ENCODE data around the gene PSG2.
"Not testable (repeated sequence)": the region's sequence is repeated elsewhere in the genome, so short reads cannot be mapped to it uniquely, and the experiment has no call there.

PSG2 gene

DNA sequence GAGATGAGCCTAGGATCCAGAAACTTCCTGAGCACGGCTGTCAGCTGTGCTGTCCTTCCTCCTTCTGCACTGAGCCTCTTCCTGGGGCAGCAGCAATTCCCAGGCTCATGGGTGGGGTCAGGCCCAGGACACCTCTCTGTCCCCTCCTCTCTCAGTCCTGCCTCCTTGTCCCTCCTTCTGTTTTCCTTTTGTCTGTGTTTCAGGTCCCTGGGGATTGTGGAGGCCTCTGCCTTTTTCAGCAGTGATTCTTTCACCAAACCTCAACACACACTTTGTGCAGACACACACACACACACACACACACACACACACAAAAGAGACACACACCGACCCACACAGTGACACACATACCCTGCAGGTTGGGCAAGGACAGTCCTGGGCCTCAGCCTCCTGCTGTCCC lies at the start of gene PSG2:
PSG2 (minus strand) TSS at position 101 of the 400 bp plus-strand sequence. CDS start 132 bp downstream, outside the sequence.
- not testable (repeated sequence) for DNase-seq (ENCODE audit: low spot score)

DNA sequence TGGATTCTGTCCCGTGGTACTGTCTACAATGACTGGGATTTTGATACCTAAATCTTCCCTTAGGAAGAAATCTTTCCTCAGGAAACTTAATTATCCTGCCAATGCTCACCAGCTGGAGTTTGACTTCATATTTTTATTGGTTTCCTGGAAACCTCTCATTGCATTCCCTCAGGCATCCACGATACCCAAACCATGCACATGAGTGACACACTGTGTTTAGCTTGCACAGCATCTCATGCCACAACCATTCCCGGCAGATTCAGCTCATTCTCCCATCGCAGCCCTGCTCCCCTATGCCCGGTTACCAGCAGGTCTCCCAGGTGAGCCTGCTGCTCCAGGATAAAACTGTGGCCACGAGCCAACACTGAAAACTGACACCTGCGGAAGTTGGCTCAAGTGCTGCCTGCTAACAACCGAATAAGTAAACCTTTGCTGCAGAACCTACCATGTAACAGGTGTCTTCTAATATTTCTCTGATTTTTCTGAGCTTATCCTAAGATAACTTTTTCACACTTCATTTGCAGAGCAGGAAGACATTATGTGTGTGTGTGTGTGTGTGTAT lies 48.9 kb upstream of the PSG2 start:
- DNase-seq (ENCODE audit: low spot score), result not testable (repeated sequence)

DNA sequence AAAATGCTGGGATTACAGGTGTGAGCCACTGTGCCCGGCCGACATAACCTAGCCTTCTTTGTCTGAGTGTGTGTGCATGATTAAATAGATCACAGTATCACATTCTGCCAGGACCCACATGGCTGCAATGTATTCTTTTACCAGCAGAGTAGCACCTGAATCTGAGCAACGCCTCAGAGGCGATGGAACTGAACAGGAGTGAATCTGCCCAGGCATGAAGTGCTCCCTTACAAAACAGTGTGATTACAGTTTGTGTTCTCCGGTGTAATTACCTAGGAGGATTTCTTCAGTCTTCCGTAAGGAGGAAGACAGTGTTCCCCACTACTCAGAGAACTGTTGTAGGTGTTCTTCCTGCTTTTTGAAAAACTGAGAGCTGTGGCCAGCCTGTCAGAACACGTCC lies 46.7 kb upstream of the PSG2 start:
- DNase-seq (ENCODE audit: low spot score), result not testable (repeated sequence)

DNA sequence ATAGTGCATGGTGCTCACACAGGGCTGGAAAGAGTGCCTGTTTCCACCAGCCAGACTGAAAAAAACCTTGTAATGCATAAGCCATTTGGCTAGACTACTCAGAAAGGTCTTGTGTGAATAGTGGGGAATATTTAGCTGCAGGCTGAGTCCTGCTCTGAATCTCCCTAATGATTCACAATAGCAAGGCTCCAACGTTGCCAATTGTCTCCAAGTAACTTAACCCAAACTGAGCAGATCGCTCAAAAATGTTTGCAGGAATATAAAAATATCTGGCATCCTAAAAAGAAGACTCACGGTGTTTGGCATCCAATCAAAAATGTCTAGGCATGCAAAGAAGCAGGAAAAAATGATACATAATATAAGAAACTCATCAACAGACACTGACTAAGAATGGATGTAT lies 44.8 kb upstream of the PSG2 start:
- peak; percentile 24 for DNase-seq (ENCODE audit: low spot score)

DNA sequence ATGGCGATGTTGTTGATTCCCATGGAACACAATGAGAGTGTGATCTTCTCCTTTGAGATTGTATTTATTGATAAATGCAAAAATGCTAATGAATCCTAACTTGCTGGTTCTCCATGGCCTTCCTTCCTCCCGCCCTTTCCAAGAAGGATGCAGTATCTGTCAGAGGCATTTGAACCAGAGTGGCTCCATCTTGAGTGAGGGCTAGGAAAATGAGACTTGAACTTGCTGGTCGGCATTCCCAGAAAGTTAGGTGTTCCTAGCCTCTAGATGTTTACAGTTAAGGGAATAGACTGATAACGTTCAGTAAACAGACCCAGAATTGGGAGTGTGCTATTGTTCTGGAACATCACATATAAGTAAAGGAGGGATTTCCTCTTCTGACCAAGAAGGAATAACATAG lies 44.2 kb upstream of the PSG2 start:
- DNase-seq (ENCODE audit: low spot score), result no peak

DNA sequence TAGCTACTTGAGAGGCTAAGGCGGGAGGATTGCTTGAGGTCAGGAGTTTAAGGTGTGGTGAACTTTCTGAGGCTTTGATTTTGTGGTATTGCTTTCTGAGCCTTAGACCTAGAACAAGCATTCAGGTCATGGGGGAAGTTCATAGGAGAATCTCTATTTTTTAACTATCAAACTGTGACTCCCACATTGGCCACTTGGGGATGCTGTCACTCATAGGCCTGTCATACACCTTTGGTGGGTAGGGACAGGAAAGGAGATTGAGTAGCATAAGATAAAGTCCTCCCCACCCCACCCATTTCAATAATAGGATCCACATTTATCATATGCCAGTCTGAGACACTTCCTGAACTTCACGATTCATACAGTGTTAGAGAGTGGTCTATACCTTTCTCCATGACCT lies 41.9 kb upstream of the PSG2 start:
- no peak for DNase-seq (ENCODE audit: low spot score)

DNA sequence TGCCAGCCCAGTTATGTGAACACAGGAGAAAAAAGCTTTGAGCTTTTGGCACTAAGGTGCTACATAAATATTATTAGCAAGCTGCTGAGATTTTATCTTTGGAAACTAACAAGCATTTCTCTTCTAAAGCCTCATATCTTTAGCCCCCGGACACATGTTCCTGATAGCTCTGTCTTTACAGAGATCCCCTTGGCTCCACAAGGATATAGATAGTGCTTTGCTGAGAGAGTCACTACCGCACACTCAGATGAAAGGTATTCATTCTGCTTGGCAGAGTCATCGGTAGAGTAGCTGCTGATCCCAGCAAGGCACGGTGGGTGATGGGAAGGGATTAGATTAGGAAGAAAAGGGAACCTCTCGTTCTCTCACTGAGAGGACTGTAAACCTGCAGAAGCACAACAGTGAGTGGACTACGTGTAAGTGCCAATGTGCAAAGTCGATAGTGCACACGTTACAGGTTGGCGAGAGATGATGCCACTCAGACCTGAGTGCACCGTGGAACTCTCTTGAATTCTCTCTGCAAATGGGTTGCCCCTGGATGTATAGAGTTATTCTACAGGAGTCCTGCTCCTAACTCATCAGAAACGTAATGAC lies 38.0 kb upstream of the PSG2 start:
- DNase-seq (ENCODE audit: low spot score), result peak; percentile 32

DNA sequence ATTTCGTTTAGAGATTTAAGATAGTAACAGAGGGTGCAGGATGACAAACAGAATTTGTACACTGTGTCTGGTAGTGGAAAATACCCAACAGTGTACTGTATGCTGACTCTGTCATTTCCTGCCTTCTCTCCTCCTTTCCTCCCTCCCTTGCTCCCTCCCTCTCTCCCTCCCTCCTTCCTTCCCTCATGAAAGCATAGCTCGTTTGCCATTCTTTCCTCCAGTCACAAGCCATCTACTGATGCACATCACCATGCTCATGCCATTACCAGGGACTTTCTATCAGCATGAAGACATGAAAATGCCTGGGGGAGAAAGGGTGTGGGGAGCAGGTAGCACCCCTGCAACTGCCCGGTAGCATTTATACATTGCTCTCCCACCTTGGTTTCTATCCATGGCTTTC lies 37.0 kb upstream of the PSG2 start:
- DNase-seq (ENCODE audit: low spot score), result not testable (repeated sequence)

DNA sequence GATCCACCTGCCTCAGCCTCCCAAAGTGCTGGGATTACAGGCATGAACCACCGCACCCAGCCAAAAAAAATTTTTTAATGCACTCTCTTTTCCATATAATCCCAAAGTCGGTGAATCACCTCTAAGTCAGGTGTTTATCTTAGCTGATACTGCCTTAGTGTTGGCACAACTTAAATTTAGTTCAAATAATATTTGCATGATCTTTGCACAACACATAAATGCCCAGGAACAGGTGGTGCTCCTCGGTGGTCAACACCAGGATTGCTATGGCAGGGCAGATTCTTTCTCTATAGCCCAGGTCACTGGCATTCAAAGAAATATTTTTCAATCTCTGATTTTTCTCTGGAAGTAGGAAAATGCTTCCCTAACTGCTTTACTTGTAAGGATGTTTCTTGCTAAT lies 33.9 kb upstream of the PSG2 start:
- DNase-seq (ENCODE audit: low spot score), result not testable (repeated sequence)

DNA sequence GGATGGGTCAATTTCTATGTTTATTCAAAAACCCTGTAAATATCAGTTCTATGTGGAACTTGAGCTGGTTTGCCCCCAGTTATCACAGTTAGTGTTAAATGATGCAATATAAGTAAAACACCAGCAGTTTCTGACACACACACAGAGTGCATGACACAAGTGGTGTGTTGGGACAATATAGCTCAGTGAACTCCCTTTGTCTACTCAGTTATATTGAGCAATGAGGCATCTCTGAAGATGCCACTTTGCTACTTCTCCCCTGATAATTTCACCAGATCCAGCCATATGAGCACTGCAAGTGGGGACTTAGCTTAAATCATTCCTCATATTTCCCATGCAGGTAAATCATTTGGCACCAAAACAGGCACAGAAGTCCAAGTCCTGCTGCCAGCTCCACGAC lies 33.0 kb upstream of the PSG2 start:
- not testable (repeated sequence) for DNase-seq (ENCODE audit: low spot score)

DNA sequence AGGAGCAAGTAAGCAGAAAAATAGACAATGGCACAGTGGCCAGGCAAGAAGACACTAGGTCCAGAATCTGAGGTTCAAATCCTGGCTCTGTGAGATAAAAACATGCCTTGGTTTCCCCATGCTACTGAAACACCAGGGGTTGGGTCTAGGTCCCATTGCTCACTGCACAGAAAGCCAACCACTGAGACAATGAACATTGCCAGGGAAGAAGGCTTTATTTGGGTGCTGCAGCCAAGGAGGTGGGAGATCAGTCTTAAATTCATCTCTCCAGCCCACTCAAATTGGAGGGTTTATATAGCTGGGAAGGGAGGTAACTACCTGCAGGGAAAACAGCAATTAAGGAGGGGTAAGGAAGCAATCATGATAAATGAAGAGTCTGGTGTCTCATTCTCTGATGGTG lies 32.6 kb upstream of the PSG2 start:
- DNase-seq (ENCODE audit: low spot score), result not testable (repeated sequence)

DNA sequence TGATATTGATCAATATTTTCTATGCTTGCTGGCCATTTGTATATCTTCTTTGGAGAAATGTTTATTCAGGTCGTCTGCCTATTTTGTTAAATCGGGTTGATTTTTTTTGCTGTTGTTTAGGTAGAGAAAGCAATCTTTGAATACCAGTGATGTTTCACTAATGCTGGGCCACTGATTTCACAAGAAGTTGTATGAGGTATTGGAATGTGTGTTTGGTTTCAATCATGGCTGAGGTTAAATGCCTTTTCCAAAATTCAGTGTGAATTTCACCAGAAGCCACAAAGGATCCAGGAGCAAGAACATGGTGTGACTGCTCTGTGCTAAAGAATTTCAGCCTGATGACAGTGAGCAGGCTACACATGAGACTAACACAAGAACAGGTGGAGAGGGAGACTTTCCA lies 32.1 kb upstream of the PSG2 start:
- DNase-seq (ENCODE audit: low spot score), result not testable (repeated sequence)

DNA sequence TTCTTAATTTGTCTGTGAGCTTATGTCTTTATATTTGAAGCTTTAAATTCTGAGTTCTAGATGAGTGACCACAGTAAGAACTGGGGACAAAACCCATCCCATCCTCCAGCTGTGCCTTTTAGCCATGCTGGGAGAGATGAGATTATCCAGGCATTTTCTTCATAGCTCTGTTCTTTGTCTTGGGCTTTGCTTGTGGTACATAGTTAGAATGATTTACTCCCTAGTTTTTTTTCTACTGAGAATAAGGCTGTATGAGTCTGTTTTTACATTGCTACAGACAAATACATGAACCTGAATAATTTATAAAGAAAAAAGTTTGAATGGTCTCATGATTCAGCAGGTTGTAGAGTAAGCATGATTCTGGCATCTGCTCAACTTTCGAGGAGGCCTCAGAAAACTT lies 24.9 kb upstream of the PSG2 start:
- DNase-seq (ENCODE audit: low spot score), result not testable (repeated sequence)

DNA sequence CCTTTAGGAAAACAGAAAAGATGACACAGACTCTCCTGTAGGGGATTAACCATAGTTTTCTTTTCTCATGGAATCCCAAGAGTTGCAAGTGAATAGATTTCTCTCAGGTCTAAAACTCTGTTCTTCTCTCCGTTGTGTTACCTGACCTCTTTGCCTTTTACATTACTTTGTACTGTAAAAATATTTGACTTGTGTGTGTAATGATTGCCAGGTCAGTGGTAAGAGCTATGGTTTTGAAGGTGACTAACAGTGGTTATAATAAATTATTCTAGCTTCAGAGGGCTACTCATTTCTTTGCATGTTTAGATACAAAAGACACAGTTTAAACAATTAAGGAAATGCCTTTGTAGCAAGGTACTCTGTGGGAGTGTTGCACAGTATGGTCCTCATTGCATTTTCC lies 23.0 kb upstream of the PSG2 start:
- no peak for DNase-seq (ENCODE audit: low spot score)

DNA sequence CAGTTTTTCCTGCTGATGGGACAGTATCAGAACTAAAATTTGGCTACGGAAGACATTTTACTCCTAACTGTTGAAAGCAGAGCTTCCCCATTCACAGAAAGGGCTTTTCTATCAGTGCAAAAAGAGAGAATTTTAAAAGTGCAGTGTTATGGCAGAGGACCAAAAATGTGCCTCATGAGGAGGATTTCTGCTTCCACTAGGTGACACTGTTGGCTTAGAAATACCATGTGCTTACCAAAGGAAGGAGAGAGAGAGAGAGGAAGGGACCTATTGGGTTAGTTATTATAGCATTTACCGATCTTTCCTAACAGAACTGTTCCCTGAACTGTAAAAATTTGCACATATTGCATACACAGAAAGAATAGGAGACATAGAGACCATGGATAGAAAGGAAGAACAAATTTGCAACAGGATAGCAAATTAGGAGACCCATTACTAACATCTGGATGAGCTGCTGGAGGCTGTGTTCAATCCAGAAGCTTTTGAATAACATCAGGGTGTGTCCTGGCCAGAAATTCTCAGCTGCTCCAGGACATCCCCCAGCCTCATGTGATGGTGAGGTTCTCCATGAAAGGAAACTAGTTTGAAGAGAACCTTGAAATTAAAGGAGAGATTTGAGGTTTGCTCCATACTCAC lies 21.8 kb upstream of the PSG2 start:
- peak; percentile 8 for DNase-seq (ENCODE audit: low spot score)

DNA sequence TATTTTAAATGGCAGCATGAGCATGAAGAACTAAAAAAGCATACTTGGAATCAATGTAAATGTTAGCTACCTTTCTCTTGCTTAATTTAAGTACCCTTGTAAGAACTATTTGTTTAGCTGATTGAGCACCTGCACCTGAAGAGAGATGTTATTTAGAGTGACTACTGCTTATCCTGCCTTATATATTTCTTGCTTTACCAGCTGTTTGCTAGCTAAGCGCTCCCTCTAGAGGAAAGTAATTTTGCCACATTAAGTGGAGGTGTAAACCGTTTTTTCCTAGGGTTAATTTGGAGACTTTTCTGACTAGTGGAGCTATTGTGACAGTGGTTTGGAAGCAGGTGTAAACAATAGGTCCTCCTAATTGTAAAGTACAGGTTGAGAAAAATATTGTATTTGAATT lies 19.4 kb upstream of the PSG2 start:
- DNase-seq (ENCODE audit: low spot score), result no peak

DNA sequence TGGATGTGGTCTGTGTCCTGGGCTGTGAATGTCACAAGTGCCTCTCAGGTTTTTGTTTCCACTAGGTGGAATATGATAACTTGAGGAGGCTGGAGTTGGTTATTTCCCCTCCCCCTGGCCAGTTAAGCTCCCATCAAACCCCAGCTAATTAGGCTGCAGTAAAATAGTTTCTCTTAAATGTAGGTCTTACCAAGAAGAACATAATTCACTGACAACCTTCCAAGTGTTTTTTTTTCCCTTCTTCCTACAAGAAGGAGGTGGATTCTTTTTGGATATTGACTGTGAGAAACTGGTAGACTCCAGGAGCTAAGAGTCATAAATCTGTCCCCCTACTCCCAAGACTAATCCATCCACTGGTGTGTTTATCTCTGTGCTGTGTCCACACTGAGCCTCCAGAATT lies 15.9 kb upstream of the PSG2 start:
- not testable (repeated sequence) for DNase-seq (ENCODE audit: low spot score)

DNA sequence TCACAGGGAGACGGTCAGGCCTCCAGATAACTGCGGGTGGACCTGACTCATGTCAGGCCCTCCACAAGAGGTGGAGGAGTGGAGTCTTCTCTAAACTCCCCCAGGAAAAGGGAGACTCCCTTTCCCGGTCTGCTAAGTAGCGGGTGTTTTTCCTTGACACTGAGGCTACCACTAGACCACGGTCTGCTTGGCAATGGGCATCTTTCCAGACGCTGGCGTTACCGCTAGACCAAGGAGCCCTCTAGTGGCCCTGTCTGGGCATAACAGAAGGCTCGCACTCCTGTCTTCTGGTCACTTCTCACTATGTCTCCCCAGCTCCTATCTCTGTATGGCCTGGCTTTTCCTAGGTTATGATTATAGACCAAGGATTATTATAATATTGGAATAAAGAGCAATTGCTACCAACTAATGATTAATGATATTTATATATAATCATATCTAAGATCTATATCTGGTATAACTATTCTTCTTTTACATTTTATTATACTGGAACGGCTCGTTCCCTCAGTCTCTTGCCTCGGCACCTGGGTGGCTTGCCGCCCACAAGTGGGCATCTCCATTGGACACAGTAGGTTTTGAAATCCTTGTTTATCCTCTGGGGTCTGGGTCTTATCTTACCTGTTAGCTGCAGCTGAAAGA lies 5.3 kb upstream of the PSG2 start:
- DNase-seq (ENCODE audit: low spot score), result not testable (repeated sequence)

DNA sequence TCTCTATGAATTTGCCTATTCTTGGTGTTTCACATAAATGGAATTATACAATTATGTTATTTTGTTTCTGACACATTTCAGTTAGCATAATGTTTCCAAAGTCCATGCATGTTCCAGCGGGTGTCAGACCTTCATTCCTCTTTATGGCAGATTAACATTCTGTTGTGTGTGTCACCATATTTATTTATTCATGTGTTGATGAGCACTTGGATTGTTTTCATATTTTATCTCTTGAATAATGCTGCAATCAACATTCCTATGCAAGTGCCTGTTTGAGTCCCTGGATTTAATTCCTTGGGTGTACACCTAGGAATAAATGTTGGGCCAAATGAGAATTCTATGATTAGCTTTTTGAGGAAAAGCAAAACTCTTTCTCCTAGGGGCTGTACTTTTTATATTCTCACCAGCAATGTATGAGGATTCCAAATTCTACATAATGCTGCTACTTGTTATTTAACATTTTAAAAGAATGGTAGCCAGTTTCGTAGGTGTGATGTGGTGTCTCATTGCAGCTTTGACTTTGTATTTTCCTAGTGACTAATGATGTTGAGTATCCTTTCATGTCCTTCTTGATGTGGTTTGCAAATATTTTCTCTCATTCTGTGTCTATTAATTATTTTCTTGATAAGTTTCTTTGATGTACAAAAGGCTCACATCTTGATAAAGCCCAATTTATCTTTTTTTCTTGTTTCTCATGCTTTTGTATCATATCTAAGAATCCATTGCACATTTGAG lies 3.5 kb upstream of the PSG2 start:
- DNase-seq (ENCODE audit: low spot score), result not testable (repeated sequence)

DNA sequence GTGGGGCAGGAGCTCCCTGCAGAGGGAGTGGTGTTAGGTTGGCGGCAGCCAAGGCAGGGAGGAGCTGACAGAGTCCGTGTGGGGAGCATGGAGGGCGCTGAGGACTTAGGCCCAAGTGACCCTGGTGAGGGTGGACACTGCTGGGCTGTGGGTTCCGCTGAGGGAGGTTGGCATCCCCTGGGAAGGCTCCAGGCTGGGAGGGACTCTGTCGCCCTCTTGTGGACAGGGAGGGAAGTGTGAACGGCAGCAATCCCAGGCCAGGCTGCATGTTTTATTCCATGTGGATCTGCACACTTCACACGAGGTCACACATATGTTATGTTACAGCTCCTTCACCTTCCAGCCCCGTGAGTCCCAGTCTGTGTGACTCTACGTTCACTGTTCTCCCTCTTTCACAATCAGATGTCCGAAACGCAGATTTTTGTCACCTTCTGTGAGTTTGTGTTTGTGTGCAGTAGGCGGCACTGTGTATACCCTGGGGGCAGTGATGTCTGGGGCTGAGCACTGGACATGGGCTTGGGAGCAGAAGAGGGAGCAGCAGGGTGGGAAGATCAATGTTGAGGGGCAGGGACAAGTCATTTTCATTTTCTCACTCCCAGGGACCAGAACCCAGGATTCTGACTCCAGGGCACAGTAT lies 1.8 kb upstream of the PSG2 start:
- not testable (repeated sequence) for DNase-seq (ENCODE audit: low spot score)

DNA sequence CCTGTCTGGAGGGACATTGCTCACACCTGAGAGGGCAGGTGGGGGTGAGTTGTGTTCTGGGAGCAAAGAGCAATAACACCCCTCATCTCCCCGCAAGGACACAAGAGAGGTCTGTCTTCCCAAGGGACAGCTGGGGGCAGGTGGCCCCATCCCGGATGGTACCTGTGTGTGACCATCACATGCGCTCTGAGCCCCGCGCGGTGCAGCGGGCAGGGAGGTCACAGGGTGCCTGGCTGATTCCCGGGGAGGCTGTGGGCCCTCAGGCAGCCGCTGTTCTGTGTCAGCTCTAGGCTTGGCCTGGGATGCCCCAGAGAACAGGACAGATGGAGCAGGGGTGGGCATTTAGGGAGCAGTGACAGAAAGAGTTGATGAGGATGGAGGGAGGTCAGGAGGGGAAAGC lies 1.2 kb upstream of the PSG2 start:
- not testable (repeated sequence) for DNase-seq (ENCODE audit: low spot score)

DNA sequence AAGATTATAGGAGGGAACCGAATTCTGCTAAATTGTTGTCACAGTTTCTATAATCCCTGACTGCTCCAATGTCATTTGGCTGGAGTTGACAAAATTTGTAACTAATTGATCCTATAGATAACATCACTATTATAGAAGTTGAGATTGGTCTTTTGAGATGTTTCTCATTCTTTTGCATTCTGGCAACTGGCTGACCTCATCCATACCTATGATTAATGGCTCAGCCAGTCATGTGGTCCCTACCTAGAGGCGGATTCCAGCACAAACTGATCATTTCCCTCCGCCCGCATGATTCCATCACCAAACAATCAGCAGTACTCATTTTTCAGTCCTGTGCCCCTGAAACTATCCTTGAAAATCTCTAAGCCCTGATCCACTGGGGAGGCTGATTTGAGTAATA lies 4.2 kb downstream of the PSG2 start:
- peak; percentile 30 for DNase-seq (ENCODE audit: low spot score)

Data from hepatic stellate cell (primary cell).